Left ventricle myocardium superior (tissue), 1 donor: ENCODE measurements around the gene UBE2J2. TPM values are rescaled to one million over a fixed set of nuclear protein-coding genes. Genes with fewer than 3 reads are reported as not detected.

Experiments
- ATAC-seq: fragments of 200-7000 bp; cut with Tn5 transposase; one replicate; pipeline ENCODE4 v1.9.1; 2020; ENCODE audit warnings: mild to moderate bottlenecking, moderate library complexity
- DNase-seq: peaks from one replicate; pipeline ENCODE4 v3.0.0-alpha.2; 2020
- intact Hi-C: fragments of 100-400 bp; cut with micrococcal nuclease; formaldehyde crosslinking; loops from one replicate; pipeline ENCODE4 v1.11.0; 2022
- total RNA-seq: library from RNA; stranded (reverse); fragmentation: NEBNext Ultra II Directional; extraction: Animal tissue kit (Norgen Biotek cat#: 25700); gene quantifications from one replicate; pipeline ENCODE4 v1.2.1, GENCODE V29; 2021
- donor health status: DM: no; HTN: yes; CAD: no; lungs with severe emphysema.

UBE2J2 gene
- total RNA-seq, 1 donor from 2014 or later = 39.5 TPM

GRCh38 chr1:1285611-1286311, 12.1 kb upstream of the UBE2J2 start:
- intact Hi-C loops = no loop called here
- DNase-seq (peak; percentile 30), ATAC-seq (no peak)

- DNase-seq (no peak), ATAC-seq (no peak)
- intact Hi-C loops = no loop called here
Measured at GRCh38 chr1:1285102-1285571, 11.5 kb upstream of the UBE2J2 start.

- no peak for DNase-seq
- intact Hi-C loops = no loop called here
- ATAC-seq = no peak
Measured at GRCh38 chr1:1284221-1285101, 10.8 kb upstream of the UBE2J2 start.

GRCh38 chr1:1283821-1284220, 10.2 kb upstream of the UBE2J2 start:
- DNase-seq (no peak), ATAC-seq (no peak)
- intact Hi-C loops = no loop called here

GRCh38 chr1:1282998-1283397, 9.3 kb upstream of the UBE2J2 start:
- DNase-seq (no peak), ATAC-seq (no peak)
- intact Hi-C loops = no loop called here

- DNase-seq (peak; percentile 93), ATAC-seq (peak; percentile 94)
- intact Hi-C loops = no loop called here
Measured at GRCh38 chr1:1281533-1282321, 8.1 kb upstream of the UBE2J2 start.

- ATAC-seq = no peak
- DNase-seq = no peak
- intact Hi-C loops = no loop called here
Measured at GRCh38 chr1:1280782-1281481, 7.3 kb upstream of the UBE2J2 start.

- intact Hi-C loops = no loop called here
- DNase-seq (no peak), ATAC-seq (no peak)
Measured at GRCh38 chr1:1279028-1279427, 5.4 kb upstream of the UBE2J2 start.

GRCh38 chr1:1278620-1279019, 5.0 kb upstream of the UBE2J2 start:
- DNase-seq (no peak), ATAC-seq (no peak)
- intact Hi-C loops = no loop called here

GRCh38 chr1:1275836-1276235, 2.2 kb upstream of the UBE2J2 start:
- ATAC-seq (no peak), DNase-seq (no peak)
- intact Hi-C loops = no loop called here

- no peak for DNase-seq
- ATAC-seq = no peak
- intact Hi-C loops = no loop called here
Measured at GRCh38 chr1:1274931-1275431, 1.3 kb upstream of the UBE2J2 start.

GRCh38 chr1:1274299-1274930, 761 bp upstream of the UBE2J2 start:
- ATAC-seq = peak; percentile 53
- no peak for DNase-seq
- intact Hi-C loops = no loop called here

- intact Hi-C loops = no loop called here
- DNase-seq (no peak), ATAC-seq (no peak)
Measured at GRCh38 chr1:1273209-1273511, 494 bp downstream of the UBE2J2 start.

- intact Hi-C loops = no loop called here
- no peak for ATAC-seq
- DNase-seq = no peak
Measured at GRCh38 chr1:1272341-1273208, 1.1 kb downstream of the UBE2J2 start.

GRCh38 chr1:1270813-1271212, 2.8 kb downstream of the UBE2J2 start:
- DNase-seq = no peak
- intact Hi-C loops = no loop called here
- ATAC-seq = no peak

- intact Hi-C loops = no loop called here
- DNase-seq = no peak
- ATAC-seq = no peak
Measured at GRCh38 chr1:1268284-1268682, 5.4 kb downstream of the UBE2J2 start.

- intact Hi-C loops = no loop called here
- ATAC-seq = no peak
Measured at GRCh38 chr1:1267488-1268283, 6.0 kb downstream of the UBE2J2 start.

More at GRCh38 chr1:1267488-1268283, 6.0 kb downstream of the UBE2J2 start:
- DNase-seq = no peak
